H1 (cell line): ENCODE results near the gene NEURL2. TPM values are rescaled to one million over a fixed set of nuclear protein-coding genes. Genes with fewer than 3 reads are reported as not detected.

Source experiments
- CTCF ChIA-PET: fragments of 300-600 bp; sonication (Branson Sonifier 250); formaldehyde crosslinking; loops from one replicate; lab custom pipeline; 2021; ENCODE audit not compliant: partially characterized antibody; lab: Charles Lee
- POLR2A ChIA-PET: fragments of 300-600 bp; sonication (Branson Sonifier 250); formaldehyde crosslinking; loops from one replicate; lab custom pipeline; 2021; ENCODE audit warnings: inconsistent platforms; ENCODE audit not compliant: partially characterized antibody; lab: Charles Lee
- DNase-seq, 2 experiments: peaks; one replicate each; pipeline versions ENCODE4 v3.0.0 to v3.0.0-alpha.2; 2010 to 2022; ENCODE audit warnings: low spot score in 2 of 2, low read depth in 1 of 2, mixed read lengths in 1 of 2
- FAIRE-seq: peaks from 2 replicates; lab custom pipeline; 2011; peaks lifted over from hg19 to GRCh38; lab: Jason Lieb, UNC
- H2AFZ ChIP-seq: 2 replicates; pipeline ENCODE4 v1.8.1; 2012; ENCODE audit warnings: low read length, inconsistent platforms
- H2AK5ac ChIP-seq: 2 replicates; pipeline ENCODE4 v1.6.1; 2013; ENCODE audit warnings: low read depth, low read length
- H2BK120ac ChIP-seq: replicated peaks from 2 replicates; pipeline ENCODE3; 2013; ENCODE audit warnings: low read depth, low read length, inconsistent platforms
- H2BK12ac ChIP-seq: 2 replicates; pipeline ENCODE4 v1.6.1; 2013; ENCODE audit warnings: low read depth, low read length
- H2BK15ac ChIP-seq: 2 replicates; pipeline ENCODE4 v1.6.1; 2013; ENCODE audit warnings: low read length
- H2BK20ac ChIP-seq: 2 replicates; pipeline ENCODE4 v1.6.1; 2013; ENCODE audit warnings: low read length
- H2BK5ac ChIP-seq: 2 replicates; pipeline ENCODE4 v1.6.1; 2013; ENCODE audit warnings: low read depth, low read length
- H3K14ac ChIP-seq: 2 replicates; pipeline ENCODE4 v1.6.1; 2013; ENCODE audit warnings: inconsistent platforms; ENCODE audit not compliant: insufficient read length
- H3K18ac ChIP-seq: 2 replicates; pipeline ENCODE4 v1.6.1; 2013; ENCODE audit warnings: low read length; ENCODE audit errors: extremely low read depth
- H3K23ac ChIP-seq: 2 replicates; pipeline ENCODE4 v1.6.1; 2013; ENCODE audit warnings: inconsistent platforms; ENCODE audit not compliant: insufficient read length
- H3K23me2 ChIP-seq: 2 replicates; pipeline ENCODE4 v1.6.1; 2013; ENCODE audit warnings: low read depth, low read length
- H3K27ac ChIP-seq: 2 replicates; pipeline ENCODE4 v1.6.1; 2011; ENCODE audit warnings: low read depth, low read length, inconsistent platforms
- H3K27me3 ChIP-seq, 4 experiments: replicated peaks in 1 of 4; 1 replicate in 1 of 4; 2 replicates in 3 of 4; pipeline versions ENCODE4 v1.6.1 to v1.8.1; 2011 to 2013; ENCODE audit warnings: low read length in 3 of 4, mild to moderate bottlenecking in 3 of 4, inconsistent platforms in 2 of 4, mixed read lengths in 2 of 4, moderate library complexity in 1 of 4; ENCODE audit not compliant: control insufficient read depth in 3 of 4, insufficient read depth in 3 of 4; ENCODE audit errors: extremely low read depth in 1 of 4
- H3K36me3 ChIP-seq, 4 experiments: 2 replicates each; pipeline versions ENCODE4 v1.6.1 to v1.8.1; 2011 to 2013; ENCODE audit warnings: mild to moderate bottlenecking in 4 of 4, low read length in 3 of 4, moderate library complexity in 2 of 4, control low read depth in 1 of 4, inconsistent platforms in 1 of 4; ENCODE audit not compliant: insufficient read depth in 4 of 4, control insufficient read depth in 2 of 4
- H3K4ac ChIP-seq: replicated peaks from 2 replicates; pipeline ENCODE3; 2013; ENCODE audit warnings: low read length, low read depth, mixed read lengths, inconsistent platforms; ENCODE audit not compliant: insufficient read length
- H3K4me1 ChIP-seq, 4 experiments: replicated peaks in 1 of 4; 1 replicate in 1 of 4; 2 replicates in 3 of 4; pipeline versions ENCODE4 v1.6.1 to v1.8.1; 2011 to 2013; ENCODE audit warnings: low read length in 3 of 4, inconsistent platforms in 2 of 4, mixed read lengths in 1 of 4; ENCODE audit not compliant: insufficient read depth in 4 of 4, control insufficient read depth in 3 of 4
- H3K4me2 ChIP-seq, 2 experiments: 2 replicates each; pipeline versions ENCODE4 v1.6.1 to v1.8.1; 2011 to 2013; ENCODE audit warnings: low read depth in 2 of 2, low read length in 2 of 2, control low read depth in 1 of 2, inconsistent platforms in 1 of 2, mild to moderate bottlenecking in 1 of 2; ENCODE audit not compliant: insufficient read depth in 1 of 2
- H3K4me3 ChIP-seq, 4 experiments: fragments of 200-600, 300-600 bp in 1 of 4; sonication (generic), shearing (Covaris generic), sonication (Bioruptor Twin) in 1 of 4; 2 replicates each; pipeline versions ENCODE4 v1.5.1 to v1.8.1; 2011 to 2016; ENCODE audit warnings: low read length in 4 of 4, low read depth in 3 of 4, control low read depth in 2 of 4, inconsistent platforms in 2 of 4, mild to moderate bottlenecking in 2 of 4, mixed read lengths in 1 of 4, moderate library complexity in 1 of 4; ENCODE audit not compliant: insufficient read depth in 2 of 4; ENCODE audit errors: extremely low read depth in 1 of 4
- H3K56ac ChIP-seq: replicated peaks from 2 replicates; pipeline ENCODE3; 2013; ENCODE audit warnings: low read depth, mild to moderate bottlenecking, mixed read lengths, low read length, inconsistent platforms; ENCODE audit not compliant: insufficient read length
- H3K79me1 ChIP-seq: 2 replicates; pipeline ENCODE4 v1.6.1; 2013; ENCODE audit warnings: low read depth, low read length, control low read depth
- H3K79me2 ChIP-seq, 2 experiments: 2 replicates each; pipeline versions ENCODE4 v1.6.1 to v1.8.1; 2012 to 2013; ENCODE audit warnings: low read length in 2 of 2, mild to moderate bottlenecking in 2 of 2, inconsistent platforms in 1 of 2; ENCODE audit not compliant: insufficient read depth in 2 of 2, control insufficient read depth in 1 of 2
- H3K9ac ChIP-seq, 4 experiments: replicated peaks in 1 of 4; 1 replicate in 1 of 4; 2 replicates in 3 of 4; pipeline versions ENCODE4 v1.6.1 to v1.8.1; 2011 to 2013; ENCODE audit warnings: low read depth in 3 of 4, low read length in 3 of 4, control low read depth in 2 of 4, mild to moderate bottlenecking in 2 of 4, moderate library complexity in 2 of 4, inconsistent platforms in 1 of 4; ENCODE audit errors: extremely low read depth in 1 of 4
- H3K9me3 ChIP-seq, 2 experiments: 2 replicates each; pipeline versions ENCODE4 v1.6.1 to v1.8.1; 2012 to 2013; ENCODE audit warnings: mild to moderate bottlenecking in 2 of 2, moderate library complexity in 2 of 2, control low read depth in 1 of 2, inconsistent platforms in 1 of 2, low read depth in 1 of 2, low read length in 1 of 2, mixed read lengths in 1 of 2; ENCODE audit not compliant: insufficient read depth in 2 of 2
- H4K20me1 ChIP-seq, 2 experiments: replicated peaks in 1 of 2; 2 replicates each; pipeline versions ENCODE3 to v1.8.1; 2011 to 2013; ENCODE audit warnings: inconsistent platforms in 2 of 2, low read length in 2 of 2, mild to moderate bottlenecking in 1 of 2; ENCODE audit not compliant: insufficient read depth in 2 of 2, control insufficient read depth in 1 of 2
- H4K5ac ChIP-seq: 2 replicates; pipeline ENCODE4 v1.6.1; 2013; ENCODE audit warnings: low read length, low read depth, mixed read lengths, inconsistent platforms; ENCODE audit not compliant: insufficient read length
- H4K8ac ChIP-seq: 2 replicates; pipeline ENCODE4 v1.8.0; 2013; ENCODE audit warnings: mild to moderate bottlenecking, moderate library complexity, low read length, inconsistent platforms; ENCODE audit not compliant: insufficient read depth; ENCODE audit errors: extremely low read depth
- H4K91ac ChIP-seq: replicated peaks from 2 replicates; pipeline ENCODE3; 2013; ENCODE audit warnings: low read length, mixed read lengths, inconsistent platforms; ENCODE audit not compliant: insufficient read length
- ASH2L ChIP-seq: fragments of 200-600, 300-600 bp; sonication (generic); IDR thresholded peaks from one replicate; pipeline ENCODE4 v1.7.1; 2017; ENCODE audit warnings: low read length
- CHD2 ChIP-seq: IDR thresholded peaks from 2 replicates; pipeline ENCODE4 v1.6.1; 2012; ENCODE audit warnings: low read length, improper control_type of control experiment
- MAFK ChIP-seq: IDR thresholded peaks from 2 replicates; pipeline ENCODE4 v1.6.1; 2012; ENCODE audit warnings: low read depth, mild to moderate bottlenecking, improper control_type of control experiment, low read length
- NANOG ChIP-seq: IDR thresholded peaks from 2 replicates; pipeline ENCODE4 v1.6.1; 2011; ENCODE audit warnings: low read length, low read depth, mild to moderate bottlenecking, inconsistent platforms; ENCODE audit not compliant: insufficient read depth, poor library complexity, severe bottlenecking
- PHF8 ChIP-seq: fragments of 200-600 bp; sonication (generic); conservative IDR thresholded peaks from 2 replicates; pipeline ENCODE4 v1.7.1; 2012; ENCODE audit warnings: low read depth, mild to moderate bottlenecking, inconsistent platforms, low read length, moderate library complexity
- POLR2A ChIP-seq, 2 experiments: IDR thresholded peaks; 1 replicate in 1 of 2; 2 replicates in 1 of 2; pipeline ENCODE4 v1.6.1; 2011; ENCODE audit warnings: low read depth in 2 of 2, low read length in 2 of 2, mild to moderate bottlenecking in 2 of 2; ENCODE audit errors: control extremely low read depth in 1 of 2
- RBBP5 ChIP-seq: IDR thresholded peaks from 2 replicates; pipeline ENCODE4 v1.7.1; 2012; ENCODE audit warnings: low read depth, mild to moderate bottlenecking, inconsistent platforms, low read length, moderate library complexity, borderline replicate concordance
- RFX5 ChIP-seq: IDR thresholded peaks from 2 replicates; pipeline ENCODE4 v1.6.1; 2011; ENCODE audit warnings: low read depth, low read length, improper control_type of control experiment, borderline replicate concordance
- SAP30 ChIP-seq: fragments of 300-600 bp; sonication (generic); IDR thresholded peaks from 2 replicates; pipeline ENCODE4 v1.7.1; 2012; ENCODE audit warnings: low read length, moderate library complexity, mild to moderate bottlenecking, inconsistent platforms; ENCODE audit not compliant: insufficient read depth, insufficient replicate concordance
- TBP ChIP-seq: IDR thresholded peaks from 2 replicates; pipeline ENCODE4 v1.6.1; 2011; ENCODE audit warnings: low read depth, low read length, improper control_type of control experiment
- USF2 ChIP-seq: IDR thresholded peaks from 2 replicates; pipeline ENCODE4 v1.6.1; 2011; ENCODE audit warnings: low read length, improper control_type of control experiment
- ZNF274 ChIP-seq: IDR thresholded peaks from 2 replicates; pipeline ENCODE4 v1.7.0; 2012; ENCODE audit warnings: low read length, borderline replicate concordance; ENCODE audit errors: extremely low read depth
- WGBS, 2 experiments: shearing (Covaris generic) in 1 of 2; methylation state at CpG; one replicate each; pipeline versions ENCODE4 v1.1.6 to v1.1.7; 2013 to 2015; ENCODE audit warnings: low lambda C conversion rate in 2 of 2, mixed read lengths in 2 of 2, inconsistent platforms in 1 of 2, low coverage in 1 of 2, missing lambda C conversion rate in 1 of 2; ENCODE audit not compliant: insufficient replicate concordance in 2 of 2, insufficient coverage in 1 of 2, insufficient read length in 1 of 2; ENCODE audit errors: extremely low coverage in 1 of 2, missing lambda C conversion rate in 1 of 2; 5-methylcytosine and 5-hydroxymethylcytosine counted together
- polyA plus RNA-seq, 7 experiments: library from polyadenylated mRNA; depleted of rRNA in 3 of 7; stranded (reverse) in 5 of 7; unstranded in 2 of 7; fragments of >200 nt in 5 of 7; fragments of 200-250 nt in 2 of 7; gene quantifications; 1 replicate in 5 of 7; 2 replicates in 1 of 7; 4 replicates in 1 of 7; pipeline versions ENCODE4 v1.2.1 to v1.2.3, GENCODE V29; 2011 to 2013; ENCODE audit warnings: missing spikeins in 2 of 7, mixed read lengths in 2 of 7
- total RNA-seq: library from RNA; stranded (reverse); fragmentation: NEBNext Ultra II Directional; extraction: Animal tissue kit (Norgen Biotek cat#: 25700); gene quantifications from 2 replicates; pipeline ENCODE4 v1.2.1, GENCODE V29; 2021
- TF ChIP-seq, protein P1 (sequence below): IDR thresholded peaks from 2 replicates; pipeline ENCODE4 v1.6.1; 2012; ENCODE audit warnings: inconsistent platforms

Gene NEURL2
- total and polyA plus RNA-seq, 2 of the 8 experiments (the other 6 are each of a cell fraction or from before 2014, with no cell fraction given) = 6.9 TPM

- 0 out of 2 replicates have a peak within 1 kb of the TSS, but pooled peaks have one; percentile 35 for H4K8ac ChIP-seq
- no peaks in the 10 kb centered on the region for H3K9me3 ChIP-seq
- H2BK5ac ChIP-seq = no peak within 1 kb of the TSS
- H3K79me1 ChIP-seq = peaks cover 3% of the 10 kb centered on the region; the same call in 1 of the 2 replicates
- H3K27ac ChIP-seq = no peak within 1 kb of the TSS
- H2AFZ ChIP-seq = no peak within 1 kb of the TSS
- H3K4me3 ChIP-seq = no peak within 1 kb of the TSS
- H3K4me2 ChIP-seq = no peak within 1 kb of the TSS
- H3K79me2 ChIP-seq = peaks cover 0 to 14% of the 10 kb centered on the region in 2 experiments; a peak in 1 of 4 replicates
- H3K4me1 ChIP-seq = peaks cover 0 to 10% (median 6%) of the 10 kb centered on the region in 4 experiments; a peak in 6 of 7 replicates
- no peak within 1 kb of the TSS for H3K4ac ChIP-seq
- H4K91ac ChIP-seq = no peak within 1 kb of the TSS
- H2BK12ac ChIP-seq = no peak within 1 kb of the TSS
- H3K23ac ChIP-seq = no peak within 1 kb of the TSS
- POLR2A ChIA-PET = interaction anchor here (1.0 to 1.5 kb wide), 2 partner anchors 10 to 62 kb away, joined by 4 read pairs; no protein-coding TSS in a partner anchor
- H2BK120ac ChIP-seq = no peak within 1 kb of the TSS
- no peaks in the 10 kb centered on the region for H3K27me3 ChIP-seq
- peaks cover 8 to 18% (median 16%) of the 10 kb centered on the region in 4 experiments for H3K36me3 ChIP-seq
- H4K20me1 ChIP-seq = peaks cover 0 to 7% of the 10 kb centered on the region in 2 experiments
- DNase-seq (no peak), FAIRE-seq (no peak)
- no peak within 1 kb of the TSS for H3K56ac ChIP-seq
- no peak within 1 kb of the TSS for H2BK15ac ChIP-seq
- H4K5ac ChIP-seq = no peak within 1 kb of the TSS
- no peak within 1 kb of the TSS for H2BK20ac ChIP-seq
- H3K18ac ChIP-seq = no peak within 1 kb of the TSS
- H3K14ac ChIP-seq = no peak within 1 kb of the TSS
- peaks cover 15% of the 10 kb centered on the region; the same call in 1 of the 2 replicates for H3K23me2 ChIP-seq
- 90% methylated on average over 8 of the region's 8 CpGs; no CpG with 5 or more reads in 1 of the 2 experiments for WGBS, 2 experiments
- no peak within 1 kb of the TSS for H3K9ac ChIP-seq
- no peak within 1 kb of the TSS for H2AK5ac ChIP-seq
- CTCF ChIA-PET = interaction anchor here (0.9 kb wide), 1 partner anchor 70 kb away, joined by 4 read pairs; no protein-coding TSS in a partner anchor
- no peak for TF ChIP-seq NANOG
- TF ChIP-seq ZNF274 = no peak
- no peak for TF ChIP-seq CHD2
- TF ChIP-seq ASH2L = no peak
- no peak for TF ChIP-seq SAP30
- no peak for TF ChIP-seq PHF8
- TF ChIP-seq TBP = no peak
- TF ChIP-seq MAFK = no peak
- TF ChIP-seq, protein P1, sequence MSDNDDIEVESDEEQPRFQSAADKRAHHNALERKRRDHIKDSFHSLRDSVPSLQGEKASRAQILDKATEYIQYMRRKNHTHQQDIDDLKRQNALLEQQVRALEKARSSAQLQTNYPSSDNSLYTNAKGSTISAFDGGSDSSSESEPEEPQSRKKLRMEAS = no peak
- no peak for TF ChIP-seq USF2
- no peak for TF ChIP-seq RFX5
- TF ChIP-seq POLR2A (IDR thresholded peaks at IDR 0.05; ENCODE audit: control extremely low read depth in 1 of 2, low read depth in 2 of 2, low read length in 2 of 2) = no peak
- TF ChIP-seq RBBP5 = no peak
Measured at GRCh38 chr20:45887346-45887715, 3.7 kb downstream of the NEURL2 start, which contains the start of gene SPATA25. TSS of gene SPATA25 (minus strand) at chr20:45887622. CDS start at chr20:45887590, 32 bp downstream.
